AG09309 (cell line): ENCODE data around the gene COPS6.

Experiments
- DNase-seq: peaks from one replicate; pipeline ENCODE4 v3.0.0-alpha.2; 2010; ENCODE audit warnings: low read depth
- H3K4me3 ChIP-seq: 2 replicates; pipeline ENCODE4 v1.5.1; 2011; ENCODE audit warnings: mild to moderate bottlenecking, low read depth, low read length, moderate library complexity; ENCODE audit not compliant: control insufficient read depth
- TF ChIP-seq, protein P1 (sequence below): IDR thresholded peaks from 2 replicates; pipeline ENCODE4 v1.5.1; 2011; ENCODE audit warnings: mild to moderate bottlenecking, low read depth, low read length, inconsistent platforms; ENCODE audit not compliant: insufficient read depth, control insufficient read depth; ENCODE audit errors: missing control alignments

The COPS6 gene

DNA sequence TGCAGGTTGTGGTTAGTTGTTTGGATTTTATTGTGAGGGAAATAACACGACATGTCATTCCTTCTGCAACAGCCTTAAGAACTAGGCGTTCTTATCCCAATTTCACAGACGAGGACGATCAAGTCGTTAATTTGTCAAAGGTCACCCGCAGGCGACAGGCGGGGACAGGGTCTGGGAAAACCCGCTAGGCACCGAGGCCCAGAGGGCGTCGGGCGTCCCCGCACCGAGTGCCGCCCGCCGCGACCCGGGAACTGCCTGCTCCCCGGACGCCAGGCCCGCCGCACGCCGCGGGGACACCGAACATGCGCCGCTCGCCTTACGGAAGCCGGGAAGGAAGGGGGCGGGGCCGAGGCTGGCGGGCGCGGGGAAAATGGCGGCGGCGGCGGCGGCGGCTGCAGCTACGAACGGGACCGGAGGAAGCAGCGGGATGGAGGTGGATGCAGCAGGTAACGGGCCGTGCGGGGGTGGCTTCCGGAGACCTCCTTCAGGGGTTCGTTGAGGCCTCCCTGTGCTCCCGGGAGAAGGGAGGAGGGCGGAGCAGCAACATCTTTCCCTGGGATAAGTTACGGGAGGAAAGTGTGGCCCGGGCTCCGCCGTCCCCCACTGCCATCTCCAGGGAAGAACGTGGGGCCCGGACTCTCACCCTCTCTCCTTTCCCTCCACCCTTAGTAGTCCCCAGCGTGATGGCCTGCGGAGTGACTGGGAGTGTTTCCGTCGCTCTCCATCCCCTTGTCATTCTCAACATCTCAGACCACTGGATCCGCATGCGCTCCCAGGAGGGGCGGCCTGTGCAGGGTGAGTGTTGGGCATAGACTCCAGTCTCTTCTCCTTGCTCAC, at the start of gene COPS6:
COPS6 (plus strand) TSS at position 349 of the 837 bp plus-strand sequence; CDS start at position 371, 22 bp downstream.
- TF ChIP-seq, protein P1, sequence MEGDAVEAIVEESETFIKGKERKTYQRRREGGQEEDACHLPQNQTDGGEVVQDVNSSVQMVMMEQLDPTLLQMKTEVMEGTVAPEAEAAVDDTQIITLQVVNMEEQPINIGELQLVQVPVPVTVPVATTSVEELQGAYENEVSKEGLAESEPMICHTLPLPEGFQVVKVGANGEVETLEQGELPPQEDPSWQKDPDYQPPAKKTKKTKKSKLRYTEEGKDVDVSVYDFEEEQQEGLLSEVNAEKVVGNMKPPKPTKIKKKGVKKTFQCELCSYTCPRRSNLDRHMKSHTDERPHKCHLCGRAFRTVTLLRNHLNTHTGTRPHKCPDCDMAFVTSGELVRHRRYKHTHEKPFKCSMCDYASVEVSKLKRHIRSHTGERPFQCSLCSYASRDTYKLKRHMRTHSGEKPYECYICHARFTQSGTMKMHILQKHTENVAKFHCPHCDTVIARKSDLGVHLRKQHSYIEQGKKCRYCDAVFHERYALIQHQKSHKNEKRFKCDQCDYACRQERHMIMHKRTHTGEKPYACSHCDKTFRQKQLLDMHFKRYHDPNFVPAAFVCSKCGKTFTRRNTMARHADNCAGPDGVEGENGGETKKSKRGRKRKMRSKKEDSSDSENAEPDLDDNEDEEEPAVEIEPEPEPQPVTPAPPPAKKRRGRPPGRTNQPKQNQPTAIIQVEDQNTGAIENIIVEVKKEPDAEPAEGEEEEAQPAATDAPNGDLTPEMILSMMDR = no peak
- H3K4me3 ChIP-seq = peak within 1 kb of the TSS; percentile 80
- DNase-seq = no peak

DNA sequence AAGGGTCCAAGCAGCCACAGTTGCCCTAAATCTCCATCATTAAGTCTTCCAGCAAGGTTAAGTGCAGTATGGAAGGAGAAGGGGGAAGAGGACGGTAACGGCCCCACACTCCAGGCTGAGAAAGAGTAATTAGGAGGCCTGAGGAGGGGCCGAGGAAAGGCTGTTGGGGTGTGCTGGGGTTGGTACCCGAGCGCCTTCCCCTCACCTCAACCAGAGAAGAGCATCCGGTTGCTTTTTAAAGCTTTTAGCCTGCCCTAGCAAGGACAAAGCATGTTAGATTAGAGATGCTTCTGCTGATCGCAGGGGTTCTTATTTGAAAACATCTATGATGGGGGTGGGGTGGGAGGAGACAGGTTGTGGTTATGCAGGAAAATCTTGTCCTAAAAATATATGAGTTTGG, 48.2 kb upstream of the COPS6 start:
- H3K4me3 ChIP-seq = no peak overlapping the region
- no peak for DNase-seq
- TF ChIP-seq, protein P1 = no peak

DNA sequence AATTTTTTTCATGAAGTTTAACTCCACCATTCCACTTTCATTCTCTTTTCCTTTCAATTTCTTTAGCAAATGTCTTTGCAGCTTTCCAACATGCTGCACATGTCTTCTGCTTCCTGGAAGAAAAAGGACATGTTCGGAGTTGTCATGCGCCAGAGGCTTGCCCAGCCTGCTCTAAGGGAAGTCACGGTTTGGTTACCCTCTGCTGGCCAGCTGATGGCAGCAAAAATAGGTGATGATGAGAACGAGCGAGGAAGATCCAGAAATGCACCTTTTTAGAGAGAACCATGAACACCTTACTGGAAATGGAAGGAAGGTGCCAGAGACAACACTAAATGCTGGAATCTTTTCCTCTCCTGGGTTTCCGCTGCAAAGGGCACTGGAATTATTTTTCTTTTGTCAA, 44.1 kb upstream of the COPS6 start:
- H3K4me3 ChIP-seq = no peak overlapping the region
- TF ChIP-seq, protein P1 = no peak
- DNase-seq = no peak

DNA sequence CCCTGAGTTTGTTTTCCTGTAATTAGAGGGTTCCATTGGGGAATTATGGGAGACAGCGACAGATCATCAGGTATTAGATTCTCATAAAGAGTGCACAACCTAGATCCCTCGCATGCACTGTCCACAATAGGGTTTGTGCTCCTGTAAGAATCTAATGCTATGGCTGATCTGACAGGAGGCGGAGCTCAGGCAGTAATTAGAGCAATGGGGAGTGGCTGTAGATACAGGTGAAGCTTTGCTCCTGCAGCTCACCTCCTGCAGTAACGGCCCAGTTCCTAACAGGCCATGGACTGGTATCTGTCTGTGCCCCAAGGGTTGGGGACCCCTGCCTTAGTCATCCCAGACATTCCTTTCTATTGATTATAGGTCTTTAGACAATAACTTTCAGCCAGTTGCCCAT, 40.1 kb upstream of the COPS6 start:
- no peak for DNase-seq
- H3K4me3 ChIP-seq = no peak overlapping the region
- TF ChIP-seq, protein P1 = no peak

DNA sequence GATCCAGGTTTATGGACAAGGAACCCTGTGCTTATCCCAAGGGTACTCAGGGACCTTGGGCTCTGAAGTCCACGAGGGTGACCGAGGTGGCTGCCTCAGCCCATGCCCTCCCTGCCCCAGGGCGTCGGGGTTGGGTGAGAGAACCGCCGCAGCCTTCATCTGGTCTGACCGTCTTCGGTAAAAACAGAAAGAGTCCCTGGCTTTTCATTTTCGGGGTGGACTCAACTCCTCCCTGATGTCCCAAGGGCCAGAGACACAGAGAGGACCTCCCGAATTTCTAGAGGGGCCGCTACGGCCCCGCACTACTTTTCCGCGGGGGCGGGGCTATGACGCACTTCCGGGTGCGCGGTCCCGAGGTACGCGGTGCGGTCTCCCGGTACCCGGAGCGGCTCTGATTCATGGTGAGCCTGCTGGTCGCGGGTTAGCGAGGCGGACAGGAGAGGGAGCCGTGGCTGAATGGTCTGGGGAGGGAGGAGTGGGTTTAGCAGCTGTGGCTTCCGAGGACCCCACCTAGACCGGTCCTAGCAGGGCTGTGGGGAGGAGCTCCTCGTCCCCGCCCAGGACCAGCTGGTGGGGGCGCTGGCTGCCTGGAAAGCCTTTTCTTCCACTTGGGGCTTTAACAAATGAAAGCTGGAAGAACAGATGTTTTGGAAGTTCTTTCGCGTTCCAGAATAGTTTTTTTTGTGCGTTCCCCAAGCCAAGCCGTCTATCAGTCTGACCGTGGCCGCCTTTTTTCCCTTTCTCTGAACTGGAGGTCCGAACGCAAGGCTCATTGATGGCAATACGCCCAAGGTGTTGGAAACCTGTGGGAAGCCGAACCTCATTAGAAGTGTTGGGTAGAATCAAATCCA, 39.1 kb upstream of the COPS6 start, which contains the start of gene ZSCAN21:
ZSCAN21 (plus strand) TSS at position 334 of the 851 bp plus-strand sequence. CDS start 7,233 bp downstream, outside the sequence.
- TF ChIP-seq, protein P1 = peak; percentile 21
- DNase-seq = peak; percentile 27
- H3K4me3 ChIP-seq = peak within 1 kb of the TSS; percentile 77

DNA sequence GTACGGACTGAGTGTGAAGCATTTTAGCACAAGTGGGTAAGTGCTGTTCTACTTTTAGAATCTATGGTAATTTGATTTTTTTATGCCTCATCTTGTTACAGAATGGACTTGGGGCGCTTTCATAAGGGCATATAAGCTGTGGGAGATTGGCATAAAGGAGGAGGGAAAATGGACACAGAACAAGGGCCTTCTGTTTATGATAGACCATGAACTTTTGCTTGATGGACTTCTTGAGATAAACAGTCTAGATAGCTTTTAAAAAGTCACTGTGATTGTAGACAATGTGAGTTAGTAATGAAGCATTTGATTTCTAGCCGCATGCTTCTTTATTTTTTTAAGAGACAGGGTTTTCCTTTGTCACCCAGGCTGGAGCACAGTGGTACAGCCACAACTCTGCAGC, 37.2 kb upstream of the COPS6 start:
- DNase-seq = no peak
- H3K4me3 ChIP-seq = no peak overlapping the region
- TF ChIP-seq, protein P1 = no peak
